Measurements from ENCODE around the gene SOBP.

- TF ChIP-seq CTCF (conservative IDR thresholded peaks at IDR 0.05 in 1 of 2, IDR thresholded peaks at IDR 0.05 in 1 of 2; ENCODE audit: low read depth in 1 of 2, low read length in 2 of 2) (no peak), EZH2 (IDR thresholded peaks at IDR 0.05; ENCODE audit: low read length, missing control alignments) (no peak)
These were observed 1.6 kb upstream of the SOBP start for GRCh38 chr6:107488174-107488874.
